Parathyroid adenoma (tissue), 2 donors: Measurements from ENCODE around the gene SPNS2.

Source experiments
- H2AFZ ChIP-seq: fragments of 300-600 bp; sonication (generic); one replicate; pipeline ENCODE4 v1.7.0; 2017; ENCODE audit warnings: antibody characterized with exemption, mild to moderate bottlenecking
- H3K27ac ChIP-seq: fragments of 300-600 bp; sonication (generic); one replicate; pipeline ENCODE4 v1.7.0; 2017
- H3K27me3 ChIP-seq: fragments of 300-600 bp; sonication (generic); one replicate; pipeline ENCODE4 v1.7.0; 2017; ENCODE audit warnings: low read length; ENCODE audit not compliant: control insufficient read depth, insufficient read depth
- H3K36me3 ChIP-seq: fragments of 300-600 bp; sonication (generic); one replicate; pipeline ENCODE4 v1.7.0; 2017; ENCODE audit warnings: low read length; ENCODE audit not compliant: control insufficient read depth, insufficient read depth
- H3K4me1 ChIP-seq: fragments of 300-600 bp; sonication (generic); one replicate; pipeline ENCODE4 v1.7.0; 2017; ENCODE audit warnings: control low read depth
- H3K4me2 ChIP-seq: fragments of 300-600 bp; sonication (generic); one replicate; pipeline ENCODE4 v1.7.0; 2017; ENCODE audit warnings: low read length
- H3K4me3 ChIP-seq: fragments of 300-600 bp; sonication (generic); one replicate; pipeline ENCODE4 v1.7.0; 2017; ENCODE audit warnings: low read depth, low read length
- H3K79me2 ChIP-seq: fragments of 300-600 bp; sonication (generic); one replicate; pipeline ENCODE4 v1.7.0; 2017; ENCODE audit warnings: control low read depth
- H3K9ac ChIP-seq: fragments of 300-600 bp; sonication (generic); one replicate; pipeline ENCODE4 v1.7.0; 2017; ENCODE audit warnings: mild to moderate bottlenecking
- H3K9me3 ChIP-seq: fragments of 300-600 bp; sonication (generic); one replicate; pipeline ENCODE4 v1.7.0; 2017; ENCODE audit warnings: low read length; ENCODE audit not compliant: control insufficient read depth
- CTCF ChIP-seq: fragments of 300-600 bp; sonication (generic); IDR thresholded peaks from one replicate; pipeline ENCODE4 v1.7.0; 2017; ENCODE audit warnings: antibody characterized with exemption, mild to moderate bottlenecking
- donor health status: primary hyperparathyroidism.

The SPNS2 gene

GRCh38 chr17:4554997-4555799, 56.5 kb downstream of the SPNS2 start, which contains the start of gene MYBBP1A:
Gene MYBBP1A, minus strand, starts transcription at chr17:4555384. Its CDS starts 60 bp downstream, at chr17:4555324.
- Histone ChIP-seq H3K27me3 (no peaks in the 10 kb centered on the region), H3K79me2 (no peaks in the 10 kb centered on the region), H2AFZ (peak within 1 kb of the TSS; percentile 100), H3K9ac (peak within 1 kb of the TSS; percentile 69), H3K36me3 (no peaks in the 10 kb centered on the region), H3K9me3 (no peaks in the 10 kb centered on the region), H3K4me2 (peak within 1 kb of the TSS; percentile 87), H3K27ac (peak within 1 kb of the TSS; percentile 83), H3K4me1 (peaks cover 7% of the 10 kb centered on the region), H3K4me3 (peak within 1 kb of the TSS; percentile 89)
- TF ChIP-seq CTCF: no peak

- H3K4me1 ChIP-seq: peaks cover 7% of the 10 kb centered on the region
Measured at GRCh38 chr17:4555873-4556759, 57.4 kb downstream of the SPNS2 start.

GRCh38 chr17:4556996-4557395, 58.3 kb downstream of the SPNS2 start:
- Histone ChIP-seq H3K36me3 (no peaks in the 10 kb centered on the region), H3K79me2 (no peaks in the 10 kb centered on the region), H3K9me3 (no peaks in the 10 kb centered on the region), H3K4me1 (peaks cover 7% of the 10 kb centered on the region), H3K9ac (no peak overlapping the region), H3K4me3 (no peak overlapping the region), H3K27me3 (no peaks in the 10 kb centered on the region), H2AFZ (peak overlapping the region; percentile 7), H3K27ac (no peak overlapping the region), H3K4me2 (no peak overlapping the region)
- TF ChIP-seq CTCF: no peak

More at GRCh38 chr17:4555873-4556759, 57.4 kb downstream of the SPNS2 start:
- H3K36me3 ChIP-seq: no peaks in the 10 kb centered on the region
- H3K79me2 ChIP-seq: no peaks in the 10 kb centered on the region
- peak overlapping the region; percentile 89 for H3K4me3 ChIP-seq
- peak overlapping the region; percentile 69 for H3K9ac ChIP-seq
- peak overlapping the region; percentile 87 for H3K4me2 ChIP-seq
- H3K9me3 ChIP-seq: no peaks in the 10 kb centered on the region
- TF ChIP-seq CTCF: no peak
- no peaks in the 10 kb centered on the region for H3K27me3 ChIP-seq
- H3K27ac ChIP-seq: peak overlapping the region; percentile 83
- H2AFZ ChIP-seq: peak overlapping the region; percentile 100

GRCh38 chr17:4557626-4558346, 59.1 kb downstream of the SPNS2 start:
- no peaks in the 10 kb centered on the region for H3K36me3 ChIP-seq
- no peak for TF ChIP-seq CTCF
- no peak overlapping the region for H3K27ac ChIP-seq
- peaks cover 7% of the 10 kb centered on the region for H3K4me1 ChIP-seq
- H3K4me3 ChIP-seq: no peak overlapping the region
- H3K9me3 ChIP-seq: no peaks in the 10 kb centered on the region
- no peak overlapping the region for H2AFZ ChIP-seq
- H3K4me2 ChIP-seq: no peak overlapping the region
- H3K79me2 ChIP-seq: no peaks in the 10 kb centered on the region
- H3K9ac ChIP-seq: no peak overlapping the region
- H3K27me3 ChIP-seq: no peaks in the 10 kb centered on the region
